Transverse colon (tissue), 4 donors: ENCODE data around the gene SAP130. TPM values are rescaled to one million over a fixed set of nuclear protein-coding genes. Genes with fewer than 3 reads are reported as not detected.
A peak's percentile ranks its signal among the peaks of the same experiment; 100 is the strongest.

Experiments used
- DNase-seq: peaks from one replicate; pipeline ENCODE4 v3.0.0-alpha.2; 2019
- H3K27ac ChIP-seq, 4 donors: fragments of 200-600 bp; sonication (generic); 2 replicates each; pipeline ENCODE4 v1.5.1; 2016 to 2018; ENCODE audit warnings: inconsistent platforms in 4 of 4
- H3K27me3 ChIP-seq: fragments of 200-600 bp; sonication (generic); 2 replicates; pipeline ENCODE4 v1.5.1; 2017; ENCODE audit warnings: inconsistent platforms
- H3K36me3 ChIP-seq, 4 donors: fragments of 200-600 bp; sonication (generic); 2 replicates each; pipeline ENCODE4 v1.5.1; 2017 to 2019; ENCODE audit warnings: inconsistent platforms in 4 of 4
- H3K4me1 ChIP-seq, 4 donors: fragments of 200-600 bp; sonication (generic); 2 replicates each; pipeline ENCODE4 v1.5.1; 2017 to 2020; ENCODE audit warnings: inconsistent platforms in 4 of 4
- H3K4me3 ChIP-seq, 4 donors: fragments of 200-600 bp; sonication (generic); 1 replicate in 1 of 4; 2 replicates in 3 of 4; pipeline versions ENCODE4 v1.5.1 to v1.6.1; 2017 to 2019; ENCODE audit warnings: inconsistent platforms in 4 of 4
- H3K9me3 ChIP-seq, 2 donors: fragments of 200-600 bp; sonication (generic); 2 replicates each; pipeline ENCODE4 v1.5.1; 2017 to 2019; ENCODE audit warnings: inconsistent platforms in 2 of 2
- CTCF ChIP-seq, 5 experiments: fragments of 200-600 bp in 3 of 5; fragments of 450-650 bp in 2 of 5; sonication (generic) in 3 of 5; IDR thresholded peaks; 1 replicate in 2 of 5; 2 replicates in 3 of 5; pipeline ENCODE4 v1.5.1; 2016 to 2017; ENCODE audit warnings: antibody characterized with exemption in 5 of 5, inconsistent platforms in 3 of 5, mild to moderate bottlenecking in 2 of 5, moderate library complexity in 1 of 5
- EP300 ChIP-seq: sonication (generic); formaldehyde crosslinking; IDR thresholded peaks from one replicate; pipeline ENCODE4 v1.6.1; 2017; ENCODE audit warnings: antibody characterized with exemption, low read depth
- POLR2A ChIP-seq: fragments of 450-650 bp; IDR thresholded peaks from one replicate; pipeline ENCODE4 v1.6.1; 2016; ENCODE audit warnings: antibody characterized with exemption, mild to moderate bottlenecking, moderate library complexity
- POLR2AphosphoS5 ChIP-seq, 3 donors: sonication (generic); formaldehyde crosslinking; IDR thresholded peaks; one replicate each; pipeline ENCODE4 v1.6.1; 2016; ENCODE audit warnings: antibody characterized with exemption in 3 of 3
- WGBS, 2 donors: methylation state at CpG; one replicate each; pipeline ENCODE4 v1.1.5; 2018; ENCODE audit warnings: low coverage in 1 of 2; 5-methylcytosine and 5-hydroxymethylcytosine counted together
- in situ Hi-C, 4 donors: fragments of 200-750 bp; cut with MboI; loops; one replicate each; pipeline versions ENCODE4 v1.15.0 to v1.15.1; 2017; ENCODE audit warnings: low sequenced_read_pairs in 3 of 4, low pct_ligation_motif_present in 1 of 4, low pct_unique_long_range_greater_than_20kb in 1 of 4
- intact Hi-C: fragments of 100-400 bp; cut with DNase I; formaldehyde crosslinking; loops from one replicate; pipeline ENCODE4 v1.15.1; 2023; ENCODE audit warnings: low total_unique reads
- total RNA-seq, 4 donors: library from RNA; depleted of rRNA; stranded (reverse); fragments of >200 nt; gene quantifications; one replicate each; pipeline ENCODE4 v1.1.0, GENCODE V29; 2016

The SAP130 gene
- total RNA-seq, 4 donors from 2014 or later: 2.6 to 23.9 (median 13.0) TPM

GRCh38 chr2:128036748-128037607, 9.1 kb upstream of the SAP130 start:
- WGBS, 2 donors: 85 to 96% methylated on average over 6 to 10 of the region's 10 CpGs
- Histone ChIP-seq H3K36me3 (no peaks in the 10 kb centered on the region), H3K9me3 (peaks cover 16 to 19% of the 10 kb centered on the region in 2 donors), H3K27ac (no peak overlapping the region), H3K4me1 (no peaks in the 10 kb centered on the region), H3K27me3 (no peaks in the 10 kb centered on the region), H3K4me3 (no peak overlapping the region)
- TF ChIP-seq POLR2A: no peak
- no peak for TF ChIP-seq CTCF (IDR thresholded peaks at IDR 0.05)
- TF ChIP-seq EP300: no peak
- TF ChIP-seq POLR2AphosphoS5 (IDR thresholded peaks at IDR 0.05): no peak
- in situ Hi-C loops: loop anchor here in 1 of 4 donors (10.0 kb wide), 1 partner anchor 48 kb away; no protein-coding TSS in a partner anchor
- intact Hi-C loops: no loop called here
- DNase-seq: no peak

GRCh38 chr2:128032092-128032491, 4.2 kb upstream of the SAP130 start:
- 59% methylated on average over 3 to 4 of the region's 4 CpGs for WGBS, 2 donors
- in situ Hi-C loops: loop anchor here in 1 of 4 donors (10.0 kb wide), 1 partner anchor 53 kb away; no protein-coding TSS in a partner anchor

GRCh38 chr2:128028668-128029054, 802 bp upstream of the SAP130 start:
- in situ Hi-C loops: no loop called here
- peaks cover 5 to 19% (median 16%) of the 10 kb centered on the region in 4 donors for H3K4me1 ChIP-seq
- no peaks in the 10 kb centered on the region for H3K9me3 ChIP-seq
- H3K4me3 ChIP-seq: peak overlapping the region; percentile 70 to 100 (median 90)
- WGBS, 2 donors: 10% methylated on average over 1 of the region's 1 CpG; no CpG with 5 or more reads in 1 of the 2 donors
- DNase-seq: no peak
- TF ChIP-seq POLR2A: no peak
- no peak for TF ChIP-seq POLR2AphosphoS5 (IDR thresholded peaks at IDR 0.05)
- TF ChIP-seq EP300: no peak
- TF ChIP-seq CTCF (IDR thresholded peaks at IDR 0.05): no peak
- H3K36me3 ChIP-seq: no peaks in the 10 kb centered on the region
- no peaks in the 10 kb centered on the region for H3K27me3 ChIP-seq
- peak overlapping the region; percentile 95 to 99 (median 98) for H3K27ac ChIP-seq
- intact Hi-C loops: loop anchor here (5.0 kb wide), 1 partner anchor 64 kb away; the partner anchor contains the start of gene UGGT1

More at GRCh38 chr2:128032092-128032491, 4.2 kb upstream of the SAP130 start:
- no peak overlapping the region for H3K27ac ChIP-seq
- no peaks in the 10 kb centered on the region for H3K27me3 ChIP-seq
- intact Hi-C loops: no loop called here
- H3K4me1 ChIP-seq: peaks cover 5 to 10% (median 7%) of the 10 kb centered on the region in 4 donors
- H3K36me3 ChIP-seq: no peaks in the 10 kb centered on the region
- DNase-seq: no peak
- TF ChIP-seq CTCF (IDR thresholded peaks at IDR 0.05) (no peak), POLR2AphosphoS5 (IDR thresholded peaks at IDR 0.05) (no peak), POLR2A (no peak), EP300 (no peak)
- no peak overlapping the region for H3K4me3 ChIP-seq
- peaks cover 8 to 10% of the 10 kb centered on the region in 2 donors for H3K9me3 ChIP-seq

GRCh38 chr2:128027278-128027800, 520 bp downstream of the SAP130 start:
- Histone ChIP-seq H3K27me3 (no peaks in the 10 kb centered on the region), H3K4me1 (peaks cover 5 to 19% (median 16%) of the 10 kb centered on the region in 4 donors), H3K9me3 (no peaks in the 10 kb centered on the region), H3K36me3 (no peaks in the 10 kb centered on the region), H3K4me3 (peak overlapping the region; percentile 83 to 100 (median 90)), H3K27ac (peak overlapping the region; percentile 95 to 99 (median 98))
- intact Hi-C loops (loop anchor here (5.0 kb wide), 1 partner anchor 65 kb away; the partner anchor contains the start of gene UGGT1), in situ Hi-C loops (no loop called here)
- WGBS, 2 donors: 1% methylated on average over 17 of the region's 51 CpGs; no CpG with 5 or more reads in 1 of the 2 donors
- DNase-seq: peak; percentile 100
- TF ChIP-seq POLR2A (no peak), EP300 (no peak), CTCF (IDR thresholded peaks at IDR 0.05) (no peak), POLR2AphosphoS5 (IDR thresholded peaks at IDR 0.05) (peak in 1 of 3 donors; percentile 31)
